Measurements from ENCODE around the gene RUBCNL.

The RUBCNL gene

GRCh38 chr13:46321494-46322225 lies 65.4 kb downstream of the RUBCNL start:
- no peak overlapping the region for H3K4me3 ChIP-seq (ENCODE audit: control insufficient read depth, low read depth, low read length)
- DNase-seq (ENCODE audit: low read depth): peak; percentile 75

GRCh38 chr13:46320821-46321220 lies 66.2 kb downstream of the RUBCNL start:
- DNase-seq (ENCODE audit: low read depth): no peak
- TF ChIP-seq CTCF (conservative IDR thresholded peaks at IDR 0.05; ENCODE audit: control insufficient read depth, insufficient read depth, low read depth, low read length): no peak
- no peak overlapping the region for H3K4me3 ChIP-seq (ENCODE audit: control insufficient read depth, low read depth, low read length)

More at GRCh38 chr13:46321494-46322225, 65.4 kb downstream of the RUBCNL start:
- peak; percentile 85 for TF ChIP-seq CTCF (conservative IDR thresholded peaks at IDR 0.05; ENCODE audit: control insufficient read depth, insufficient read depth, low read depth, low read length)

GRCh38 chr13:46320406-46320805 lies 66.6 kb downstream of the RUBCNL start:
- TF ChIP-seq CTCF (conservative IDR thresholded peaks at IDR 0.05; ENCODE audit: control insufficient read depth, insufficient read depth, low read depth, low read length): no peak
- DNase-seq (ENCODE audit: low read depth): no peak
- H3K4me3 ChIP-seq (ENCODE audit: control insufficient read depth, low read depth, low read length): no peak overlapping the region

- TF ChIP-seq CTCF (conservative IDR thresholded peaks at IDR 0.05; ENCODE audit: control insufficient read depth, insufficient read depth, low read depth, low read length): no peak
- DNase-seq (ENCODE audit: low read depth): no peak
These were observed 68.1 kb downstream of the RUBCNL start for GRCh38 chr13:46318986-46319385.

GRCh38 chr13:46317120-46317519 lies 69.9 kb downstream of the RUBCNL start:
- peak; percentile 30 for TF ChIP-seq CTCF (conservative IDR thresholded peaks at IDR 0.05; ENCODE audit: control insufficient read depth, insufficient read depth, low read depth, low read length)
- H3K4me3 ChIP-seq (ENCODE audit: control insufficient read depth, low read depth, low read length): no peak overlapping the region
- DNase-seq (ENCODE audit: low read depth): peak; percentile 42

More at GRCh38 chr13:46318986-46319385, 68.1 kb downstream of the RUBCNL start:
- no peak overlapping the region for H3K4me3 ChIP-seq (ENCODE audit: control insufficient read depth, low read depth, low read length)

GRCh38 chr13:46315491-46316075 lies 71.5 kb downstream of the RUBCNL start:
- H3K4me3 ChIP-seq (ENCODE audit: control insufficient read depth, low read depth, low read length): no peak overlapping the region
- TF ChIP-seq CTCF (conservative IDR thresholded peaks at IDR 0.05; ENCODE audit: control insufficient read depth, insufficient read depth, low read depth, low read length): no peak
- no peak for DNase-seq (ENCODE audit: low read depth)
